Measurements from ENCODE around the gene YJU2.

GRCh38 chr19:4268816-4269430, 22.0 kb downstream of the YJU2 start:
- TF ChIP-seq EZH2 (IDR thresholded peaks at IDR 0.05; ENCODE audit: insufficient read depth, poor library complexity, severe bottlenecking) (no peak), EZH2phosphoT487 (IDR thresholded peaks at IDR 0.05; ENCODE audit: insufficient read depth, low read depth) (no peak)

All from GM23248 (cell line).